Activated CD4-positive, alpha-beta T cell treated with anti-CD3 and anti-CD28 coated beads for 1 hour (primary cell): ENCODE data around the gene ASTN1.

Experiments used
- DNase-seq: peaks from one replicate; pipeline ENCODE4 v3.0.0-alpha.2; 2020

ASTN1 gene

DNA sequence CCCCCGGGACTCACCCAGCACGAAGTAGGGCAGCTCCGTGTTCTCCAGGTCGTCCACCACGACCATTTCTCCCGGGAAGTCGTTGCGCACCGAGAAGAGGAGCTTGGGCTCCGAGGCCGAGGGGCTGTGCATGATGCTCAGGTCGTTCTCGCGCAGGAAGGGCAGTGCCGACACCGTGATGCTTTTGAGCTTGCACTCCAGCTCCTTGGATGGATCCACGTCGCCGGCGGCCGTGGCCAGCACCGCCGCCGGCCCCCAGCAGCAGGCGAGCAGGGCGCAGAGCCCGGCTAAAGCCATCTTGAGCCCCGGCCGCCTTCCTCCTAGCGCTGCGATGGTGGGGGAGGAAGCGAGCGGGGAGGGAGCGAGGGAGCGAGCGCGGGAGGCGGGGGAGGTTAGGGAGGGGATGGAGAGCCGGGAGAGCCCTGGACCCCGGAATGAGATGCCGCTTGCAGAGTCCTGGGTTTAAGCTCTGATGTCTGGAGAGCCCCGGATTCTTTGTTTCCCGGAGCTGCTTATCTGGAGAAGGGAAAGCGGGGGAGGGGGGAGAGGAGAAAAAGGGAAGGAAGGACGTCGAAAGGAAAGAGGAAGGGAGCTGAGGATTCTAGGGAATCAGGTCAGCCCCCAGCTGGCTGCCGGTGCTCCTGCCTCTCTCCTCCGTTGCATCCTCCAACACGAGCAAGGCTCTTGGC, at the start of gene ASTN1:
ASTN1 (minus strand) TSS at position 333 of the 689 bp plus-strand sequence; CDS start at position 297, 36 bp downstream.
- DNase-seq, result no peak

DNA sequence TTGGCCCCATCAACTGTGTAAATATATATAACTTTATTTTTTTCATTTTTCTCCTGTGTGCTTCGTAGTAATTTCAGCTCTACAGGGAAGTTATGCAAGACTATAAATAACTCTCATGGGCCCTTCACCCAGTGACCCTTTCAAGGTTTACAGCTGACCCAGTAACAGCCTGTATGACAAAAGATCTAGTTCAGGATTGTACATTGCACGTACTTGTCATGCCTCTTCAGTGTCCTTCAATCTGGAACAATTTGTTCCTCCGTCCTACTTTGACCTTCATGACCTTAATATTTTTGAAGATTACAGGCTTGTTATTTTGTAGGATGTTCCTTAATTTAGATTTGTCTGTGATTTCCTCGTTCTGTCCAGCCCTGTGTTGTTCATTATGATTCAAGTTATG, 46.7 kb upstream of the ASTN1 start:
- DNase-seq, result no peak

DNA sequence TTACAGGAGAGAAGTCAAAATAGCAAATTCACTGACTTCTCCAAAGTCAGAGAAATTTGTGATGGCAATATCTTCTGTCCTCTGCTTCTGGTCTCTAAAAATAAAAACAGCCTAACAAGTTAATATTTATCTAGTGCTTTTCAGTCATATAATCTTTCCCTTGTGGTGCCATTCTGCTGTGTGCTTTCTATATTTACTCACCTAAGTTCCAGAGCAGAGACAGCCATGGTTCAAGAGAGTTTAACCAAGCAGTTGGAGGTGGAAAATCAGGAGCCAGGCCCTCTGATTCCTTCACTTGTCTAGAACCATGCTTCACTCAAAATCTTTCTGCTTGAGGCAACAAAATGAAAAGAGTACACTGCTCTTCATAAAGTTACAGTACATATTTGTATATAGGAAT, 45.6 kb upstream of the ASTN1 start:
- DNase-seq, result no peak

DNA sequence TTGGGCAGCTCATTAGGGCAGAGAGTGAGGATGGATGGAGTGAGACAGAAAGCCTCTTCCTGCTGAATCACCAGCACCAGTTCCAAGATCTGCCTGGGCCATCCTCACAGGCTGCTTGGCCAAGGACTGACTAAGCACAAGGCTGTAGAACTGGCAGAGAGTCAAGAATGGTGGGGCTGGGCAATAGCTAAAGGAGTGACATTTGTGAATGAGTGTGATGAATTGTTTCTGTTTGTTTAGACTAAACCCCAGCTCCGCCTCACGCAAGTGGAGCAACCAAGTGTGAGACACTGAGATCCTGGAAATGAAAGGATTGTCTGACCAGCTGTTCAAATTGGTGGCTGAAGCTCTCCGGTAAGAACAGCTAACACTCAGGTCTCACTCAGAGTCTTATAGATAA, 44.8 kb upstream of the ASTN1 start:
- DNase-seq, result no peak

DNA sequence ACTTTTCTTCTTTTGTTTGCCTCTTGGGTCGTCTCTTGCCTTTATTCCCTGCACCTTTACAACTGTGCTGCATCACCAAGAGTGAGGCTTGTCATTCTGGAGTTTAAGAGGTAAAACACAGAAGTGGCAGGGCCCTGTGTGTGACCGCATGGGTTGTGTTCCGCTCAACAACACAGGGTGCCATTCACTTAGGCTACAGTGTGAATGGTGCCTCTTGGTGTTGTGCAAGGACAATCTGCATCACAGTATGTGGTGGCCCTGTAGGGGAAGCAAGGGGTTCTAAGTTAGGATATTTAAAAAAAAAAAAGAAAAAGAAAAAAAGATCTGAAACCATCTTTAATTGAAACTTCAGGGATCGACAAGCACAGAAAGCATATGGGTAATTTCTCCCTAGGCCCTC, 44.4 kb upstream of the ASTN1 start:
- no peak for DNase-seq

DNA sequence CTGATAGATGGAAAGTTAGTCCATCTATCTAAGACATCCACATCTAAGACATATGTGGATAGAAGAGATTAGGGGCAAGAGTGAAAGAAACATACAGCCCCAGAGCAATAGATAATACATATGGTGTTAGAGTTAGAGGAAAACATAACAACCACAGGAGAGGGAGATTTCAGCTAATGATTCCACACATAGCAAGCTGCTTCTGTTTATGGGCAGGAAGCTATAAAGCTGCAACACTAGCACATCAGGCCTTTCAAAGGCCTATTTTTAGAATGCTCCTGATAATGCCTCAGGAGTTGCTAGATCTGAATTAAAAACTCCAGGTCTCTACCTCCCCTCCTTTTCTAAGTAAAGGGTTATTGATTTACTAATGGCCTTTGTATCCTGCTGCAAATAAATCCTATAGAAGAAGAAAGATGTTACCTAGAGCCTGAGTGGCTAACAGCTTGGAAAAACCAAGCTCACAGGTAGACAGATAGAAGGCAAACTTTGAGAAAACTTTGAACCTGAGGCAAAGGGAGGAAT, 42.4 kb upstream of the ASTN1 start:
- DNase-seq, result no peak

DNA sequence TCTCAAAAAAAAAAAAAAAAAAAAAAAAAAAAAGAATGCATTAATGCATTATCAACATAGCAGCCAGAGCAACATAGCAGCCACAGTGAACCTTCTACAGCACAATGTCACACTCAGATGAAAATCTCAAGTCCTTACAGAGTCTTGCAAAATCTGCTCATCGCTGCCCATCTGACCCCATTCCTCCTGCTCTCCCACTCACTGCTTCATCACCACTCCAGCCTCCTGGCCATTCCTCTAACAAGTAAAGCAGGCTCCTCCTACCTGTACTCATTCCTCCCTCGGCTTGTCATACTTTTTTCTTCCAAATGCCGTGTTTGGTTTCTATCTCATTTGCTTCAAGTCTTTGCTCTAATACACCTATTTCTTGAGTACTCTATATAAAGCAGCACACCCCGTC, 35.8 kb upstream of the ASTN1 start:
- no peak for DNase-seq

DNA sequence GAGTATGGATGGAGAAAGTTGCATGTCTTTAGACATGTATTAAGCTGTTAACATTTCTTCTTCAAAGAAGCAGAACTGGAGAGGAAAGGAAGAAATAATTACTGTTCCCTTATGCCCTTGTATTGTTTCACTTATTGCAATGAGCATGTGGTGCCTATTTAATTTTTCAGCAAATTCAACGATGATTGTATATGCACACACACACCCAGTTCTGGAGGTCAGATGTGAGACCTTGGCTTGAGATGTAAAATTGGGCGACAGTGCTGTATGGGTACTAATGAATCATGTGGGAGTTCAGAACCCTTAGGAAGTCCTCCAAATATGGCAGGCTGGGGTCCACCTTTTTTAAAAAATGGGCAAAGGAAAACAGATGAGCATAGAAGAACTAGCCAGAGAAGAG, 33.7 kb upstream of the ASTN1 start:
- DNase-seq, result no peak

DNA sequence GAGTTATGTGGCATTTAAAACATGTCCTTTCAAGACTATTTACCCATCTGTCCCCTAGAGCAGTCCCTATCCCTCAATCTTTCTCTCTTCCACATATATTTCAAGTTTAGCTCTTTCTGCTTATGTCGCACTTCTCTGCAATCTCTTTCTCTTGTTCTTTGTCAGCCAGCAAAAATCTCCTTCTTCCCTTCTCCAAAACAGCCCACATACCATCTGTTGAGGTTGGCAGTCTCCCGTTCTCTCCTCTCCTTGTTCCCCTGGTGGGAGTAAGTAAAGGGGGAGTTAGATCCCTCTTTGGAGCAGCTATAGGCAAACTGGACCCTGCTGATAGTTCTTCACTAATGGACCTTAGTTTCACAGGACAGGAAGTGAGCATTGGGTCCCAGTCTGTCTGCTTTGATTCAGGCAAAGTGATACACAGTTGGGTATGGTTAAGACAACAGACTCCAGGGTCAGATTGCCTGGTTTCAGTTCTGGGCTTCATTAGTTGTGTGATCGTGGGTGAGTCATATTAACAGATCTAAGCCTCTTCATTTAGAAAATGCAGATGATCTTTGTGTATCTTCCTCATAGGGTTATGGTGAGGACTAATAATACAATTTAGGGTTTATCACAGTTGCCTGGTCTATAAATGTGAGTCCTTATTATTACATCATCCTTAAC, 25.9 kb upstream of the ASTN1 start:
- no peak for DNase-seq

DNA sequence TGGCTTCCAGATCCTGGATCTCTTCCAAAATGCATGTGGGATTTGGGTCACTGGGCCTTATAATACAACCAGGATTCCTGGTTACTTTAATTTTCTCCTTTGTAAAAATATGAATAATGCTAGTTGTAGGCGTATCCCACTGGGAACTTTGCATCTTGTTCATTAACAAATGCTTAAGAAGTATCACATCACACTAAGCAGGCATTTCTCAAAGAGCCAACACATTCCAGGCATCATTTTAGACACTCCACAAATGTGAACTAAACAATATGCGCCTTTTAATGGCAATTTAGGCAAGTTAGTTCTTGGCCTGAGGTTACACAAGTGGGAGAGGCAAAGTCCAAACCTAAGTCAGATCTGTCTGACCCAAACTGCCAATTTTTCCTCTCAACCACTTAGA, 22.1 kb upstream of the ASTN1 start:
- no peak for DNase-seq

DNA sequence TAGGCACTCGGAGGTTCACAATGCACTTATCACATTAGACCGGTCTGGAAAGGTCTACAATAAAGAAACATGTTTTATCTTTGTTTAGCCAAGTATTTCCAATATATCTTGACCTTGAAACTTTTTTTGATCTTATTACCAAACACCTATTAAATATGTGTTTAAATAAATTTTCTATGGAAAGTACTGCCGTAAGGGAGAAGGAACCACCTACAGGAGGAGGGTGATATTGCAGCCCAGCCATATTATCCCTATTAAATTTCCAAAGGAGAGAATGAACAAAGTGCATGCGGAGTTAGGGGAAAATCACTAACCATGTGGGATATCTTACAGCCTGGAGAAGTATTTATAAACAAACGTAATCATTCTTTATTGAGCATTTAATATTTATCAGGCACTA, 20.7 kb upstream of the ASTN1 start:
- no peak for DNase-seq

DNA sequence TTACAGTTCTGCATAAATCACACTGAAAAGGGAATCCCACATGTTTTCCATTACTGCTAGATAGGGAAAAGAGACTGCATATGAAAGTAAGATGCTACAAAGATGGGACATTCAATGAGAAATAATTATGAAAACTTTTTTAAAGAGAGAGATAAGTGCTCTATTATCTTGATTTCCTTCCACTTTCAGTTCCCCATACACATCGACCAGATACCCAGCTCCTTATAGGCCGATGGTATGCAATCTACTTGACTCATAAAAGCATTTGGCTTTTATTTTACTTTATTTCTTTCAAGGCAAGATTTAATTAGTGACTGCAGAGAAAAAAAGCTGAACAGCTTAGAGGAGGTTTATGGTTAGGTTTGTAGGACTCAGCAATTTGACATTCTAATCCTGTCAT, 19.3 kb upstream of the ASTN1 start:
- no peak for DNase-seq

DNA sequence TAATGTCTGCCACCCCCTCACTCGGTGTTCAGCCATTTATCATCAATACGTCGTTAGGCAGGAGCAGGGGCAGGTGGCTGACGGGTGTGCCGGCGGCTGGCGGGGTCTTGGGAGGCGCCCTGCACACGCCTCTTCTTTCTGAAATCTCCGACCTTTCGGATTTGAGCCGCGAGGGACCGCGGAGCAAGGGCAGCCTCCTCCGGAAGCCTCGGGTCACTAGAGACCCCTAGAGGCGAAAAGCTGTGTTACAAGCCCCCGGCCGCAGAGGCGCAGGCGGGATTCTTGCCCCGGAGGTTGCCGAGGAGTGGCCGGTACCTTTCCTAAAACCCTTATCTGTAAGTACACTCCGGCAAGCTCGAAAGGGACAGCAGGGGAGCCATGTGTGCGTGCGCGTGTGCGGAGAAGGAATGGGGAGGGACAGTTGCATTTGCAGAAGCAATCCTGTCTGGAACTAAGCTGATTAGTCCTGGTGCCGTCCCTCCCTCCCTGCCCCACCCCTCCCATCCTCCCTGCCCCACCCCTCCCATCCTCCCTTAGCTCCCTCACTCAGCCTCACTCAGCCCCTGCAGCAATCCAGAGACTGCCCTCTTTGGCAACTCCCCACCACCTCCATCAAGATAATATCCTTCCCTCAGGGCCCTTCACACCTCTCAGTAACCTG, 17.2 kb upstream of the ASTN1 start:
- no peak for DNase-seq

DNA sequence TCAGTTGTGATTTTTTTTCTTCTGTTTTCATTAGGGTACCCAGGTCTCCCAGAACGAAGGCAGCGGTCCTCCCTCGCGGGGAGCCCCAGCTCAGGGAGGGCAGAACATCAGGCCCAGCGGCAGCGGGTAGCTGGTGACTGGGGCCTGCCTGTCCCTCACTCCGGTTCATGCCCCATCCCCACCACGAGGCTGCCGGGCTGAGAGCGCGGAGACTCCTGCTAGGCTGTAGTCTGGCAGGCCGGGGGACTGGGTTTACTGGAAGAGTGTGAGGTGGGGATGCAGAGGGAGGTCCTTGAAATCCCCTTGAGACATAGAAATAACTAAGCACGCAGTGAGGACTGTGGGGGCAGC, 16.7 kb upstream of the ASTN1 start:
- DNase-seq, result no peak

DNA sequence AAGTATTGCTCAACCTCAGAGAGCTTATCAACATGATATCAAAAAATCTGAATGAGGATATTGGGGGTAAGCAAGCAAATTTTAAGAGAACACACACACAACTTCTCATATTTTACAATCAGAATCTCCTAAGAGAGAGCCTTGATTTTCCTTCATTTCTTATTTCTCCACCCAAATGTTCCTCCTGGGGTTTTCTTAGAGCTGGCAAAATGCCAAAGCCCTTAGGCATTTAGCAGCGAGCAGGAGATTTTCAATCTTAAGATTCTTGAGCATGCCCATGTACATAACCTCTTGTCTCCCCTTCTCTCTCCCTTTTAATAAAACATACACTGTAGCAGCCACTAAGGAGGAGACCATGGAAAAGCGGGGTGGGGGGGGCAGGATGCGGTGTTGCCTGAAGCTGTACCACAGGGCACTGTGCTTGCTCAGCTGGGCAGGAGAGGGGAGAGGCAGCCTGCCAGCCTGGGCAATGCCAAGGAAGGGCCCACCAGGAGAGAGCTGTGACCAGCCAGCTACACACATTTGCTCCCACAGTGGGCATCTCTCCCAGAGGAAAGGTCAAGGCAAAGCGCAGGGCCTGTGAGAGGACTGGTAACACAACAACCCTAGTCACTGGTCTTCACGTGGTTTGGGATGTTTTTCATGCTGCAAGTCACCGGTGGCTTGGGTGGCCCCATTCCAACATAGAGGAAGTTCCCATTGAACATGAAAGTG, 10.6 kb upstream of the ASTN1 start:
- DNase-seq, result no peak

DNA sequence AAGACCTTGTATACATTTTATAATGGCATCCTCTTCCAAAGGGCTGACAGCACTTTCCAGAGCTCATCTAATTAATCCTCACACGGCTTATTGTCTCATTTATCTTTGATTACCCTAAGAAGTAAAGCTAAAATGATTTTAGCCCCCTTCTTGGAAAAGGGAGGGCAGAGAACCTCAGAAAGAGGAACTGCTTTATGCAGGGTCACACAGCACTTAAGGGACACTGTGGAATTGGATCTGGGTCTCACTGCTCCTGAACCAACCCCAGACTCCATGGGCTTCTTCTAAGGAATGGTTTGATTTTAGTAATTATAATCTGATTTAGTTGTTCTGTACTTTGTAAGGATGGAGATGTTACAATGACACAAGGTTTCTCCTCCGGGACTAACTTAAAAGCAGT, 9.5 kb upstream of the ASTN1 start:
- DNase-seq, result no peak

DNA sequence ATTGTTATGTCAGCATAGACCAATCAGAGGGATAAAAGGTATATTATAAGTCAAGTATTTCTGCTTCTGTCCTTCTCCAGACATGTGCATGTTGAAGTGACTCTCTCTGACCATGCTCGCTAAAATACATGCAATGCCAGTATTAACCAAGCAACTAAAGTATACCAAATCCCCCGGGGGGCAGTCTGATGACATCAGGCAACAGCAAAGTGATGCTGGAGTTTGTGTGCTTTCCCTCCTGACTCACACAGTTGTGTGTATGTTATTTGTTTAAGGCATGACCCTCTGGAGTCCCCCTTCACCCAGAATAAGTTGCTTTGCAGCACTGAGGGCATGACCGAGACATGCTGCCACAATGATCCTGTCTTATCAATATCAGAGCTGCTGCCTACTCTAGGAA, 8.4 kb upstream of the ASTN1 start:
- DNase-seq, result no peak

DNA sequence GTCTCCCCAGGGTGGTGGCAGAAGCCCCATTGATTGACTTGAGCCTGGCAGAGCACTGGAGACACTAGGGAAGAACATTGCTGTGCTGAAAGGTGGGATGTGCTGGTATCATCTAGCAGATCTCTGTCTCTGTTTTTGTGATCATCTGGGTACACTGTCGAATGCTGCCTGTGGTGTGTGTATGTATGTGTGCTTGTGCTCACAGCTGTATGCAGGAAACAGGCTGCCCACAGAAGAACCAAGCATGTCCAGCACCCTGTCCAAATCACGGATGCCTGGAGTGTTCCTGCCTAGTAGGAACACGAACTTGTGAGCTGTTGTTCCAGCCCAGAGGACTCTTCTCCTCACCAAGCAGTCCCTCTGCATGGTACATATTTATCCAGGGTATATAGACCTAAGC, 7.8 kb upstream of the ASTN1 start:
- no peak for DNase-seq

DNA sequence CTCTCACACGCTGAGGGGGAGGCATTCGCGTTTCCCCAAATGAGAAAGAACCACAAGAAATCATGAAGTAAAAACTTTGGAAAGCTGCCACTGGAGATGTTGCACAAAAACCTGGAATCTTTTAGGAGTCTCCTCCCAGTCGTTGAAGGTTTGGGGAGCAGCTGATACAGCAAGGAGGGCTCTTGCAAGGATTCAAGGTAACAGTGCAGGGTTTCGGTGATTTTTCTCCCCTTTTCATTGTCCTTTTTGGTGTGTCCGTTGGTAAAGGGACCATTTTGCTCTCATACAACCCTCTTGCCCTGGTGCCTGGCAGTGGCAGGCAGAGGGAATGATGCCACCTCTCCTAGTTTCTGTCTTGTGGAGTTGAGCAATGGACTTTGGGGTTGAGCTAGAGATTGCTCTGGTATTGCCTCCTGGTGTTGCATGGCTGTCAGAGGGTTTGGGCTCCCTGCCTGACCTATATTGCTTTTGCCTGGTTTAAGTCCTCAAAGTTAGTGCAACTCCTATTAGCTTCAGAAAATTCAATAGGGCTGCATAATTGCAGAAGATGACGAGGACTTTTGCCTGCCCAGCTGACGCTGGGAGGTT, 7.1 kb upstream of the ASTN1 start:
- no peak for DNase-seq

DNA sequence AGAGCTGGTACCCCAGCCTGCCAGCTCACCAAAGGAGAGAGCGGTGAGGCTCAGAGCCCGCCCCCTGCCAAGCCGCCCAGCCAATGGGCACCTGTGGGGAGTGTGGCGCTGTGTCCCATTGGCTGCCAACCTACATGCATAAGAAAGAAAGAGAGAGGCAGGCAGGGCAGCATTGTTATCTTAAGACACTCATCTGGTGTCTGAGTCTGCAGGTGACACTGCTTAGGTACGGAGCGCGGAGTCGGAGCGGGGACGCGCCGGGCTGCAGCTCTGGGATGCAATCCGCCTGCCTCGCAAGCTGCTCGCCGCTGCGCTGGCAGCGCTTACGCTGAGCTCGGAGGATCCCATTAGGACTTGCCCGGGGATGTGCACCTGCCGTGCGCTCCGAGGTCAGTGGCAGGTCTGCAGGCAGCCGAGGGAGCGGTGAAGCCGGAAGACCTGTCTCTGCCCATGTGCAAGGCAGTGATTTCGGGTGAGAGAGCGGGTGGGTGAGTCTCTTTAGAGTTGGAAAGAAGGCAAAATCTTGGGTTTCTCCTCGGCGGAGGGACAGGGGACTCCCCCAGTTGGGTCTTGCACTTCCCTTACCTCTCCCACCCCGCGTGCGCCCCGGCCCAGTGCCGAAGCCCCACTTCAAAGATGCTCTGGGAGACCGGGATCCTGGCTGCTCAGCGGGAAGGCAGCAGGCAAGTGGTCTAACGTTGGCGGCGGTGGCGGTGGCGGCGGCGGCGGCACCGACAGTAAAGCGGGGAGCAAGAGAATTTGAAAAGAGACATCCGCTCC, 6.4 kb upstream of the ASTN1 start, which contains the start of gene BRINP2:
BRINP2 (plus strand) TSS at position 203 of the 780 bp plus-strand sequence. CDS start 58,919 bp downstream, outside the sequence.
- DNase-seq, result no peak

DNA sequence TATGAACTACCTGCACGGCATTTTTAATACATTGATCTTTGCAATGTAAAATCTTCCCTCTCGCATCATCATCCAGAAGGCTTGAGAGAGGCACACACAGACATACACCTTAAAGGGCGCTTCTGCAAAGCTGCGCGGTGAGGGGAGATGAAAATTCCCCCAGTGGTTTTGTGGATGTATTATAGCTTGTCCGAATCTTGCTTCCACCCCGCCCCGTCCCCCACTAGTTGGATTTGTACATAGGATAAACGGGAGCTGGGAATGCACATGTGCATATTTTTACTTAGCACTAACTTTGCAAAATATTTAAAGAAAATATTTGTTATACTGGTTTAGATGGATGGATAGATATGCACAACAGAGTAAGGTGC, 542 bp upstream of the ASTN1 start:
- DNase-seq, result no peak

DNA sequence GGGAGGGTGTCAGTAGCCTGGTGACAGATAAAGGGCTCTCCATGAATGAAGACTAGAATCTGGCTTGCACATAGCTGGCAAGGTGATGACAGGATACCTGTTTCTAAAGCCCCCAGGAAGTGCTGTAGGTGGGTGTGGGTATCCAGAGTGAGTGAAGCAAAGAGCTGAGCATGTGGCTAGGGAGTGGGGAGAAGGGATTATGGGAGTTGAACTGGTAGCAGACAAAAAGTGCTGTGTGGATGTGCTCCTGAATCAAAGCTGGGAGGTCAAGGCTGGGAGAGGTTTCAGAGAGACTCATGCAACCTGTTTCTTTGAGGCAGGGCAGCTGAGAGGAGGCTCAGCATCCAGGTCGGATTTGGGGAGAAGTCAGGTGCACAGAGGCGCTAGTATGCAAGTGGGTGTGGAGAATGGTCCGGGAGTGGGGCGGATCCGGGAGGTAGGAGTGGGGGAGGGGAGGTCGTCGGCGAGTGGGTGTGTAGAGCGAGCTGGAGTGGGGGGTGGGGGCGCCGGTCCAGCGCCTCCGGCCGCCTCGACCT, 600 bp downstream of the ASTN1 start:
- no peak for DNase-seq
